H54 (cell line): Measurements from ENCODE around the gene SSBP3.

ENCODE experiments used
- DNase-seq: peaks from one replicate; pipeline ENCODE4 v3.0.0; 2011; ENCODE audit warnings: low spot score, mixed read lengths; ENCODE audit not compliant: insufficient read length
- FAIRE-seq: peaks from 3 replicates; lab custom pipeline; 2011; peaks lifted over from hg19 to GRCh38; lab: Jason Lieb, UNC
- POLR2A ChIP-seq: IDR thresholded peaks from 2 replicates; pipeline ENCODE4 v1.6.1; 2011; ENCODE audit warnings: low read depth, mild to moderate bottlenecking, low read length

Gene SSBP3

GRCh38 chr1:54325284-54325683 is 80.9 kb downstream of the SSBP3 start:
- no peak for TF ChIP-seq POLR2A
- FAIRE-seq (no peak), DNase-seq (no peak)

GRCh38 chr1:54324251-54325140 is 81.7 kb downstream of the SSBP3 start:
- TF ChIP-seq POLR2A: no peak
- DNase-seq: no peak
- FAIRE-seq: no peak

GRCh38 chr1:54323921-54324250 is 82.3 kb downstream of the SSBP3 start:
- FAIRE-seq: no peak
- TF ChIP-seq POLR2A: no peak
- DNase-seq: no peak

- DNase-seq: no peak
- TF ChIP-seq POLR2A: no peak
- no peak for FAIRE-seq
Measured at GRCh38 chr1:54323324-54323739, 82.9 kb downstream of the SSBP3 start.

- no peak for FAIRE-seq
- TF ChIP-seq POLR2A: no peak
- no peak for DNase-seq
Measured at GRCh38 chr1:54318246-54318814, 87.9 kb downstream of the SSBP3 start.

GRCh38 chr1:54317084-54317483 is 89.1 kb downstream of the SSBP3 start:
- no peak for TF ChIP-seq POLR2A
- no peak for DNase-seq
- no peak for FAIRE-seq

- FAIRE-seq: no peak
Measured at GRCh38 chr1:54315099-54315498, 91.1 kb downstream of the SSBP3 start.

GRCh38 chr1:54314696-54315095 is 91.5 kb downstream of the SSBP3 start:
- no peak for DNase-seq
- no peak for TF ChIP-seq POLR2A
- FAIRE-seq: no peak

More at GRCh38 chr1:54315099-54315498, 91.1 kb downstream of the SSBP3 start:
- no peak for DNase-seq
- TF ChIP-seq POLR2A: no peak

- no peak for FAIRE-seq
- peak; percentile 29 for DNase-seq
- no peak for TF ChIP-seq POLR2A
Measured at GRCh38 chr1:54312796-54313316, 93.3 kb downstream of the SSBP3 start.

- FAIRE-seq (no peak), DNase-seq (no peak)
- no peak for TF ChIP-seq POLR2A
Measured at GRCh38 chr1:54311506-54311905, 94.7 kb downstream of the SSBP3 start.

GRCh38 chr1:54310439-54311328 is 95.5 kb downstream of the SSBP3 start:
- DNase-seq (no peak), FAIRE-seq (no peak)
- no peak for TF ChIP-seq POLR2A

GRCh38 chr1:54309631-54310366 is 96.4 kb downstream of the SSBP3 start:
- FAIRE-seq (no peak), DNase-seq (no peak)
- no peak for TF ChIP-seq POLR2A

GRCh38 chr1:54307305-54307704 is 98.9 kb downstream of the SSBP3 start:
- no peak for FAIRE-seq
- TF ChIP-seq POLR2A: no peak

More at GRCh38 chr1:54307305-54307704, 98.9 kb downstream of the SSBP3 start:
- no peak for DNase-seq
